Right lobe of liver (tissue), 4 donors: ENCODE results near the gene SDHC.

Experiments used
- POLR2A ChIP-seq: fragments of 450-650 bp; IDR thresholded peaks from one replicate; pipeline ENCODE4 v1.6.1; 2017; ENCODE audit warnings: antibody characterized with exemption, mild to moderate bottlenecking
- TF ChIP-seq, protein P1 (sequence below), 4 donors: fragments of 200-600 bp in 3 of 4; fragments of 450-650 bp in 1 of 4; IDR thresholded peaks; one replicate each; pipeline versions ENCODE4 v1.5.1 to v1.8.0; 2016 to 2022; ENCODE audit warnings: antibody characterized with exemption in 4 of 4, mild to moderate bottlenecking in 2 of 4
- donor health status: DM: no; HTN: no; CAD: no.
- donor health status: DM: no; HTN: no; CAD: no.
- donor health status: DM: no; HTN: yes; CAD: no.

DNA sequence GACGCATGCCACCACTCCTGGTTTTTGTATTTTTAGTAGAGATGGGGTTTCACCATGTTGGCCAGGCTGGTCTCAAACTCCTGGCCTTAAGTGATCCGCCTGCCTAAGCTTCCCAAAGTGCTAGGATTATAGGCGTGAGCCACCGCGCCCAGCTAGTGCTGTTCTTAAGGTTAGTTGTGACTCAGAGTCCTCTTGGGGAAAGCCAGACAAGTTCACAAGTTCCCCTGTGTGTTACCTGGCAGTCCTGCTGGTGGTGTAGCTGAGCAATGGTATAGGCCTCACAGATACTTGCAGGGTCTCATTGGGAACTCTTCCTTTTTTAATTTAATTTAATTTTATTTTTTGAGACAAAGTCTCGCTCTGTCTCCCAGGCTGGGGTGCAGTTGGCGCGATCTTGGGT, 42.9 kb downstream of the SDHC start:
- TF ChIP-seq, protein P1, sequence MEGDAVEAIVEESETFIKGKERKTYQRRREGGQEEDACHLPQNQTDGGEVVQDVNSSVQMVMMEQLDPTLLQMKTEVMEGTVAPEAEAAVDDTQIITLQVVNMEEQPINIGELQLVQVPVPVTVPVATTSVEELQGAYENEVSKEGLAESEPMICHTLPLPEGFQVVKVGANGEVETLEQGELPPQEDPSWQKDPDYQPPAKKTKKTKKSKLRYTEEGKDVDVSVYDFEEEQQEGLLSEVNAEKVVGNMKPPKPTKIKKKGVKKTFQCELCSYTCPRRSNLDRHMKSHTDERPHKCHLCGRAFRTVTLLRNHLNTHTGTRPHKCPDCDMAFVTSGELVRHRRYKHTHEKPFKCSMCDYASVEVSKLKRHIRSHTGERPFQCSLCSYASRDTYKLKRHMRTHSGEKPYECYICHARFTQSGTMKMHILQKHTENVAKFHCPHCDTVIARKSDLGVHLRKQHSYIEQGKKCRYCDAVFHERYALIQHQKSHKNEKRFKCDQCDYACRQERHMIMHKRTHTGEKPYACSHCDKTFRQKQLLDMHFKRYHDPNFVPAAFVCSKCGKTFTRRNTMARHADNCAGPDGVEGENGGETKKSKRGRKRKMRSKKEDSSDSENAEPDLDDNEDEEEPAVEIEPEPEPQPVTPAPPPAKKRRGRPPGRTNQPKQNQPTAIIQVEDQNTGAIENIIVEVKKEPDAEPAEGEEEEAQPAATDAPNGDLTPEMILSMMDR (IDR thresholded peaks at IDR 0.05) = no peak
- no peak for TF ChIP-seq POLR2A
